Measurements from ENCODE around the gene MRPS27.

GRCh38 chr5:72346398-72346797 is 26.4 kb upstream of the MRPS27 start:
- TF ChIP-seq CEBPB (IDR thresholded peaks at IDR 0.05) (no peak), NFIC (IDR thresholded peaks at IDR 0.05) (no peak), TEAD4 (IDR thresholded peaks at IDR 0.05) (no peak), EP300 (IDR thresholded peaks at IDR 0.05; ENCODE audit: borderline replicate concordance) (no peak), RAD21 (IDR thresholded peaks at IDR 0.05; ENCODE audit: low read depth) (no peak), REST (IDR thresholded peaks at IDR 0.05; ENCODE audit: low read depth) (no peak), YY1 (IDR thresholded peaks at IDR 0.05; ENCODE audit: low read depth) (no peak), TAF1 (IDR thresholded peaks at IDR 0.05; ENCODE audit: low read depth) (no peak), CREB1 (IDR thresholded peaks at IDR 0.05; ENCODE audit: low read depth) (no peak), TCF12 (IDR thresholded peaks at IDR 0.05; ENCODE audit: low read depth) (no peak), FOXM1 (IDR thresholded peaks at IDR 0.05; ENCODE audit: borderline replicate concordance, low read depth) (no peak), EGR1 (IDR thresholded peaks at IDR 0.05) (no peak)
- TF ChIP-seq, protein P1, sequence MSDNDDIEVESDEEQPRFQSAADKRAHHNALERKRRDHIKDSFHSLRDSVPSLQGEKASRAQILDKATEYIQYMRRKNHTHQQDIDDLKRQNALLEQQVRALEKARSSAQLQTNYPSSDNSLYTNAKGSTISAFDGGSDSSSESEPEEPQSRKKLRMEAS (IDR thresholded peaks at IDR 0.05), result no peak

Measured in Ishikawa (cell line).